Uterus (tissue), 4 donors: ENCODE results near the gene ADGRF1. TPM values are rescaled to one million over a fixed set of nuclear protein-coding genes. Genes with fewer than 3 reads are reported as not detected.

Experiments
- DNase-seq, 2 donors: peaks; one replicate each; pipeline ENCODE4 v3.0.0-alpha.2; 2019 to 2020
- H3K27ac ChIP-seq, 2 donors: fragments of 200-600 bp; sonication (generic); 1 replicate in 1 of 2; 2 replicates in 1 of 2; pipeline ENCODE4 v1.5.1; 2016 to 2018
- H3K27me3 ChIP-seq, 2 donors: fragments of 200-600 bp; sonication (generic); one replicate each; pipeline ENCODE4 v1.5.1; 2018 to 2019; ENCODE audit warnings: control low read depth in 1 of 2
- H3K36me3 ChIP-seq, 2 donors: fragments of 200-600 bp; sonication (generic); one replicate each; pipeline ENCODE4 v1.5.1; 2019; ENCODE audit warnings: control low read depth in 1 of 2
- H3K4me1 ChIP-seq, 2 donors: fragments of 200-600 bp; sonication (generic); one replicate each; pipeline ENCODE4 v1.5.1; 2018 to 2019; ENCODE audit warnings: control low read depth in 1 of 2
- H3K4me3 ChIP-seq, 2 donors: fragments of 200-600 bp; sonication (generic); 1 replicate in 1 of 2; 2 replicates in 1 of 2; pipeline ENCODE4 v1.5.1; 2018 to 2019; ENCODE audit warnings: mild to moderate bottlenecking in 1 of 2
- H3K9me3 ChIP-seq, 2 donors: fragments of 200-600 bp; sonication (generic); one replicate each; pipeline ENCODE4 v1.5.1; 2019; ENCODE audit warnings: control low read depth in 1 of 2
- CTCF ChIP-seq, 4 experiments: fragments of 200-600 bp in 2 of 4; fragments of 450-650 bp in 2 of 4; sonication (generic) in 2 of 4; IDR thresholded peaks; one replicate each; pipeline ENCODE4 v1.5.1; 2016 to 2019; ENCODE audit warnings: antibody characterized with exemption in 4 of 4, mild to moderate bottlenecking in 2 of 4, moderate library complexity in 1 of 4
- POLR2A ChIP-seq, 2 donors: fragments of 450-650 bp; IDR thresholded peaks; one replicate each; pipeline ENCODE4 v1.6.1; 2016; ENCODE audit warnings: antibody characterized with exemption in 2 of 2, mild to moderate bottlenecking in 1 of 2, moderate library complexity in 1 of 2
- intact Hi-C: fragments of 100-400 bp; cut with DNase I; formaldehyde crosslinking; loops from one replicate; pipeline ENCODE4 v1.15.1; 2023; ENCODE audit warnings: low total_unique reads
- total RNA-seq, 4 donors: library from RNA; depleted of rRNA in 3 of 4; stranded (reverse); fragments of >200 nt in 3 of 4; gene quantifications; one replicate each; pipeline versions ENCODE4 v1.1.0 to v1.2.4, GENCODE V29; 2014 to 2023
- donor health status: DM: yes; HTN: yes; CAD: no.

The ADGRF1 gene
- total RNA-seq, 4 donors from 2014 or later, result 0.35 TPM; not detected in 3

GRCh38 chr6:46963039-46963438 is 79.1 kb downstream of the ADGRF1 start:
- TF ChIP-seq POLR2A (IDR thresholded peaks at IDR 0.05), result no peak
- Histone ChIP-seq H3K9me3 (no peaks in the 10 kb centered on the region), H3K4me1 (no peaks in the 10 kb centered on the region), H3K36me3 (no peaks in the 10 kb centered on the region), H3K27ac (no peak overlapping the region), H3K4me3 (no peak overlapping the region), H3K27me3 (no peaks in the 10 kb centered on the region)
- intact Hi-C loops, result no loop called here
- no peak for DNase-seq

GRCh38 chr6:46961711-46962110 is 80.4 kb downstream of the ADGRF1 start:
- Histone ChIP-seq H3K27ac (no peak overlapping the region), H3K4me1 (no peaks in the 10 kb centered on the region), H3K27me3 (no peaks in the 10 kb centered on the region), H3K36me3 (no peaks in the 10 kb centered on the region), H3K4me3 (no peak overlapping the region), H3K9me3 (no peaks in the 10 kb centered on the region)
- intact Hi-C loops, result no loop called here
- no peak for TF ChIP-seq POLR2A (IDR thresholded peaks at IDR 0.05)
- TF ChIP-seq CTCF (IDR thresholded peaks at IDR 0.05), result no peak
- DNase-seq, result no peak

GRCh38 chr6:46961232-46961631 is 80.9 kb downstream of the ADGRF1 start:
- H3K27ac ChIP-seq, result no peak overlapping the region
- H3K4me3 ChIP-seq, result no peak overlapping the region
- H3K4me1 ChIP-seq, result no peaks in the 10 kb centered on the region
- intact Hi-C loops, result no loop called here
- no peak for TF ChIP-seq CTCF (IDR thresholded peaks at IDR 0.05)
- TF ChIP-seq POLR2A (IDR thresholded peaks at IDR 0.05), result no peak
- no peak for DNase-seq
- H3K36me3 ChIP-seq, result no peaks in the 10 kb centered on the region
- H3K27me3 ChIP-seq, result no peaks in the 10 kb centered on the region
- H3K9me3 ChIP-seq, result no peaks in the 10 kb centered on the region

GRCh38 chr6:46959419-46959818 is 82.7 kb downstream of the ADGRF1 start:
- TF ChIP-seq CTCF (IDR thresholded peaks at IDR 0.05) (no peak), POLR2A (IDR thresholded peaks at IDR 0.05) (no peak)
- DNase-seq, result no peak
- Histone ChIP-seq H3K4me3 (no peak overlapping the region), H3K27ac (no peak overlapping the region), H3K4me1 (no peaks in the 10 kb centered on the region), H3K27me3 (no peaks in the 10 kb centered on the region), H3K36me3 (no peaks in the 10 kb centered on the region), H3K9me3 (no peaks in the 10 kb centered on the region)
- intact Hi-C loops, result no loop called here

GRCh38 chr6:46956409-46956808 is 85.7 kb downstream of the ADGRF1 start:
- TF ChIP-seq CTCF (IDR thresholded peaks at IDR 0.05), result no peak
- no peak for TF ChIP-seq POLR2A (IDR thresholded peaks at IDR 0.05)
- Histone ChIP-seq H3K27me3 (no peaks in the 10 kb centered on the region), H3K4me3 (no peak overlapping the region), H3K36me3 (no peaks in the 10 kb centered on the region), H3K9me3 (no peaks in the 10 kb centered on the region), H3K4me1 (no peaks in the 10 kb centered on the region), H3K27ac (no peak overlapping the region)
- no peak for DNase-seq
- intact Hi-C loops, result no loop called here

- H3K27ac ChIP-seq, result peak overlapping the region in 1 of 2 donors; percentile 33
- H3K4me3 ChIP-seq, result no peak overlapping the region
- intact Hi-C loops, result no loop called here
Observed at GRCh38 chr6:46954837-46955451, 87.2 kb downstream of the ADGRF1 start.

More at GRCh38 chr6:46954837-46955451, 87.2 kb downstream of the ADGRF1 start:
- DNase-seq, result no peak
- Histone ChIP-seq H3K36me3 (no peaks in the 10 kb centered on the region), H3K9me3 (no peaks in the 10 kb centered on the region), H3K27me3 (no peaks in the 10 kb centered on the region), H3K4me1 (no peaks in the 10 kb centered on the region)
- TF ChIP-seq CTCF (IDR thresholded peaks at IDR 0.05), result no peak
- no peak for TF ChIP-seq POLR2A (IDR thresholded peaks at IDR 0.05)
